ENCODE measurements around the gene CRY2.
A peak's percentile ranks its signal among the peaks of the same experiment; 100 is the strongest.

CRY2 gene

GRCh38 chr11:45802531-45803317 lies 44.6 kb upstream of the CRY2 start:
- Histone ChIP-seq H3K36me3 (no peaks in the 10 kb centered on the region), H3K4me3 (ENCODE audit: low read depth, low read length) (no peak overlapping the region), H3K27me3 (no peaks in the 10 kb centered on the region), H3K9me3 (no peaks in the 10 kb centered on the region), H3K4me1 (no peaks in the 10 kb centered on the region)
- DNase-seq: no peak
- TF ChIP-seq CTCF (IDR thresholded peaks at IDR 0.05; ENCODE audit: low read depth, low read length): no peak

- no peak for TF ChIP-seq CTCF (IDR thresholded peaks at IDR 0.05; ENCODE audit: low read depth, low read length)
- no peaks in the 10 kb centered on the region for H3K27me3 ChIP-seq
- peak overlapping the region; percentile 68 for H3K4me3 ChIP-seq (ENCODE audit: low read depth, low read length)
- H3K9me3 ChIP-seq: no peaks in the 10 kb centered on the region
- DNase-seq: peak; percentile 71
- no peaks in the 10 kb centered on the region for H3K4me1 ChIP-seq
- H3K36me3 ChIP-seq: no peaks in the 10 kb centered on the region
Measured at GRCh38 chr11:45803971-45804760, 43.1 kb upstream of the CRY2 start.

GRCh38 chr11:45804761-45805304 lies 42.4 kb upstream of the CRY2 start, which contains the start of gene SLC35C1:
TSS of gene SLC35C1 (plus strand) at chr11:45805149. CDS start at chr11:45805802, 653 bp downstream.
- Histone ChIP-seq H3K4me1 (no peaks in the 10 kb centered on the region), H3K9me3 (no peaks in the 10 kb centered on the region), H3K36me3 (no peaks in the 10 kb centered on the region), H3K4me3 (ENCODE audit: low read depth, low read length) (peak within 1 kb of the TSS; percentile 68), H3K27me3 (no peaks in the 10 kb centered on the region)
- TF ChIP-seq CTCF (IDR thresholded peaks at IDR 0.05; ENCODE audit: low read depth, low read length): no peak
- DNase-seq: peak; percentile 91

GRCh38 chr11:45805305-45806071 lies 41.8 kb upstream of the CRY2 start:
- Histone ChIP-seq H3K4me1 (no peaks in the 10 kb centered on the region), H3K36me3 (no peaks in the 10 kb centered on the region), H3K9me3 (no peaks in the 10 kb centered on the region), H3K4me3 (ENCODE audit: low read depth, low read length) (peak overlapping the region; percentile 68), H3K27me3 (no peaks in the 10 kb centered on the region)
- DNase-seq: peak; percentile 20
- TF ChIP-seq CTCF (IDR thresholded peaks at IDR 0.05; ENCODE audit: low read depth, low read length): no peak

- no peak for DNase-seq
- no peaks in the 10 kb centered on the region for H3K9me3 ChIP-seq
- H3K4me1 ChIP-seq: no peaks in the 10 kb centered on the region
- no peaks in the 10 kb centered on the region for H3K27me3 ChIP-seq
- H3K4me3 ChIP-seq (ENCODE audit: low read depth, low read length): no peak overlapping the region
- H3K36me3 ChIP-seq: no peaks in the 10 kb centered on the region
- TF ChIP-seq CTCF (IDR thresholded peaks at IDR 0.05; ENCODE audit: low read depth, low read length): no peak
Measured at GRCh38 chr11:45806072-45806933, 41.0 kb upstream of the CRY2 start.
